ENCODE measurements around the gene TMEM263.

- no peak for TF ChIP-seq CTCF (IDR thresholded peaks at IDR 0.05)
- peak; percentile 61 to 88 for TF ChIP-seq POLR2AphosphoS5 (IDR thresholded peaks at IDR 0.05; ENCODE audit: insufficient read depth in 1 of 2, low read depth in 1 of 2)
- peak in 1 of 2 donors; percentile 96 for TF ChIP-seq POLR2A (IDR thresholded peaks at IDR 0.05)
Observed at GRCh38 chr12:106955377-106956047, at the start of gene TMEM263.

All from vagina (tissue), 2 donors.